OCI-LY1 (cell line): ENCODE results near the gene NKIRAS2.

Source experiments
- EZH2 ChIP-seq: fragments of 200-600 bp; sonication (generic), shearing (Covaris generic); IDR thresholded peaks from 2 replicates; pipeline ENCODE4 v1.8.0; 2017; ENCODE audit warnings: borderline replicate concordance, mixed run types, mild to moderate bottlenecking, antibody characterized with exemption, low read length, moderate library complexity, mixed read lengths
- TF ChIP-seq, protein P1 (sequence below): fragments of 200-600 bp; sonication (generic), shearing (Covaris generic); IDR thresholded peaks from 2 replicates; pipeline ENCODE4 v1.5.1; 2017; ENCODE audit warnings: mild to moderate bottlenecking, antibody characterized with exemption, low read length, moderate library complexity, mixed read lengths

DNA sequence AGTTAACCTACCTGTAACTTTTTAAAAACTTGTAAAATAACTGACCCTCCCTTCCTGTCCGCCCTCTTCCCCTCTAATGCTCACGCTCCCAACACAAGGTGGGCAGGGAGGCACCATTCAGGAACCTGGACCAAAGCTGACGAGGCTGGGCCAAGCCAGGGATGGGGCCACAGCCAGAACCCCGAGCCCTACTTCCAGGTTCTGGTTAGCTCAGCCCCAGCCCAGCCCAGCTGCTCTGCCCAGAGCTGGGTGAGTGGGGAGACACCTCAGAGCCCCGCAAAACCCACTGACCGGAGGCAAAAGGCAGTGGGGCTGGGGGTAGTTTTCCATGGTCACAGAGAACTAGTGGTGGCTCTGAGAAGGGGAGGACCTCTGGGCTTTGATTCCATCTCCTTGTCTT lies 45.9 kb upstream of the NKIRAS2 start:
- TF ChIP-seq, protein P1, sequence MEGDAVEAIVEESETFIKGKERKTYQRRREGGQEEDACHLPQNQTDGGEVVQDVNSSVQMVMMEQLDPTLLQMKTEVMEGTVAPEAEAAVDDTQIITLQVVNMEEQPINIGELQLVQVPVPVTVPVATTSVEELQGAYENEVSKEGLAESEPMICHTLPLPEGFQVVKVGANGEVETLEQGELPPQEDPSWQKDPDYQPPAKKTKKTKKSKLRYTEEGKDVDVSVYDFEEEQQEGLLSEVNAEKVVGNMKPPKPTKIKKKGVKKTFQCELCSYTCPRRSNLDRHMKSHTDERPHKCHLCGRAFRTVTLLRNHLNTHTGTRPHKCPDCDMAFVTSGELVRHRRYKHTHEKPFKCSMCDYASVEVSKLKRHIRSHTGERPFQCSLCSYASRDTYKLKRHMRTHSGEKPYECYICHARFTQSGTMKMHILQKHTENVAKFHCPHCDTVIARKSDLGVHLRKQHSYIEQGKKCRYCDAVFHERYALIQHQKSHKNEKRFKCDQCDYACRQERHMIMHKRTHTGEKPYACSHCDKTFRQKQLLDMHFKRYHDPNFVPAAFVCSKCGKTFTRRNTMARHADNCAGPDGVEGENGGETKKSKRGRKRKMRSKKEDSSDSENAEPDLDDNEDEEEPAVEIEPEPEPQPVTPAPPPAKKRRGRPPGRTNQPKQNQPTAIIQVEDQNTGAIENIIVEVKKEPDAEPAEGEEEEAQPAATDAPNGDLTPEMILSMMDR: no peak
- TF ChIP-seq EZH2: no peak
